OCI-LY1 (cell line): ENCODE data around the gene CCDC83.

Experiments
- H2AFZ ChIP-seq: fragments of 200-600 bp; sonication (generic), shearing (Covaris generic); 2 replicates; pipeline ENCODE4 v1.6.0; 2014; ENCODE audit warnings: antibody characterized with exemption, mild to moderate bottlenecking, low read length
- H3F3A ChIP-seq: fragments of 200-600 bp; sonication (generic), shearing (Covaris generic); 2 replicates; pipeline ENCODE4 v1.6.0; 2014; ENCODE audit warnings: mild to moderate bottlenecking, antibody characterized with exemption, low read length, moderate library complexity; ENCODE audit not compliant: insufficient read depth
- H3K27ac ChIP-seq: fragments of 200-600 bp; sonication (generic); 2 replicates; pipeline ENCODE4 v1.5.1; 2014; ENCODE audit warnings: low read length, mixed run types, mild to moderate bottlenecking, low read depth; ENCODE audit not compliant: poor library complexity, severe bottlenecking
- H3K27me3 ChIP-seq: fragments of 200-600 bp; sonication (generic); 2 replicates; pipeline ENCODE4 v1.6.0; 2014; ENCODE audit warnings: antibody characterized with exemption, mild to moderate bottlenecking, low read length, moderate library complexity; ENCODE audit not compliant: insufficient read depth
- H3K36me3 ChIP-seq: fragments of 200-600 bp; sonication (generic); 2 replicates; pipeline ENCODE4 v1.6.1; 2014; ENCODE audit warnings: mild to moderate bottlenecking, antibody characterized with exemption, low read length, moderate library complexity, mixed read lengths; ENCODE audit not compliant: insufficient read depth
- H3K4me1 ChIP-seq: fragments of 200-600 bp; sonication (generic); 2 replicates; pipeline ENCODE4 v1.5.1; 2014; ENCODE audit warnings: mild to moderate bottlenecking, low read length, moderate library complexity; ENCODE audit not compliant: insufficient read depth, severe bottlenecking
- H3K4me2 ChIP-seq: fragments of 200-600 bp; sonication (generic), shearing (Covaris generic); 2 replicates; pipeline ENCODE4 v1.6.1; 2014; ENCODE audit warnings: low read length
- H3K4me3 ChIP-seq: fragments of 200-600 bp; sonication (generic); 2 replicates; pipeline ENCODE4 v1.5.1; 2014; ENCODE audit warnings: low read length, low read depth, mild to moderate bottlenecking, mixed read lengths; ENCODE audit not compliant: poor library complexity, severe bottlenecking
- H3K79me2 ChIP-seq: fragments of 200-600 bp; shearing (Covaris generic); 2 replicates; pipeline ENCODE4 v1.6.1; 2016; ENCODE audit warnings: mixed run types, low read length, mixed read lengths; ENCODE audit not compliant: insufficient read depth
- H3K9ac ChIP-seq: fragments of 200-600 bp; sonication (generic), shearing (Covaris generic); 2 replicates; pipeline ENCODE4 v1.6.1; 2014; ENCODE audit warnings: mild to moderate bottlenecking, low read length, mixed read lengths
- H3K9me2 ChIP-seq: fragments of 200-600 bp; sonication (generic), shearing (Covaris generic); 2 replicates; pipeline ENCODE4 v1.6.1; 2014; ENCODE audit warnings: low read depth, mild to moderate bottlenecking, low read length, mixed read lengths
- H3K9me3 ChIP-seq: fragments of 200-600 bp; shearing (Covaris generic); 2 replicates; pipeline ENCODE4 v1.6.1; 2014; ENCODE audit warnings: low read length, mixed read lengths
- H4K20me1 ChIP-seq: fragments of 200-600 bp; sonication (generic), shearing (Covaris generic); 2 replicates; pipeline ENCODE4 v1.6.0; 2016; ENCODE audit warnings: mild to moderate bottlenecking, low read length; ENCODE audit not compliant: insufficient read depth
- EZH2 ChIP-seq: fragments of 200-600 bp; sonication (generic), shearing (Covaris generic); IDR thresholded peaks from 2 replicates; pipeline ENCODE4 v1.8.0; 2017; ENCODE audit warnings: borderline replicate concordance, mixed run types, mild to moderate bottlenecking, antibody characterized with exemption, low read length, moderate library complexity, mixed read lengths
- TF ChIP-seq, protein P1 (sequence below): fragments of 200-600 bp; sonication (generic), shearing (Covaris generic); IDR thresholded peaks from 2 replicates; pipeline ENCODE4 v1.5.1; 2017; ENCODE audit warnings: mild to moderate bottlenecking, antibody characterized with exemption, low read length, moderate library complexity, mixed read lengths

Gene CCDC83

DNA sequence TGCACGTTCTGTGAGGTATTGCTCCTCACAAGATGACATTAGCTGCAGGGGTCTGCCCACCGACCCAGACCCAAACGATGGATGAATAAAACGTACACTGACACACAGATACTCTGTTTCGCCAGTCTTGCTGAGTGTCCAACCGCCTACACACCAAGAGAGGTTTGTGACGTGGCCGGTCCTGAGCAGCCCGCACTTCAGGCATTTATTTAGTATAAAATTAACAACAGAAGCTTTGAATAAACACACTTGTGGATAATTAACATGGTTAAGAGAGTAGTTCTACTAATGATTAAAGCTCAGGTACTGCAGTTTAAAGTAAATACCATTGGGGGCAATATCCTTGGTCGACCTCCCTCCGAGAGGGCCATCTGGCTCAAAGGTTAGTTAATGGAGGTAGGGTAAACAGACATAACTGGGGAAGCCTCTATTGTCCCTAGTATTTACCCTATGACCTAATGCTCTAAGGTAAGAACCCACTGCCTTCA is 75.7 kb downstream of the CCDC83 start:
- Histone ChIP-seq H3K79me2 (no peaks in the 10 kb centered on the region), H3K4me3 (no peak overlapping the region), H3K9me2 (no peaks in the 10 kb centered on the region), H3K4me2 (no peak overlapping the region), H3K27ac (no peak overlapping the region), H4K20me1 (no peaks in the 10 kb centered on the region), H3K27me3 (no peaks in the 10 kb centered on the region), H3K36me3 (no peaks in the 10 kb centered on the region), H3F3A (no peaks in the 10 kb centered on the region), H3K4me1 (no peaks in the 10 kb centered on the region), H3K9me3 (no peaks in the 10 kb centered on the region), H3K9ac (no peak overlapping the region), H2AFZ (no peak overlapping the region)
- TF ChIP-seq, protein P1, sequence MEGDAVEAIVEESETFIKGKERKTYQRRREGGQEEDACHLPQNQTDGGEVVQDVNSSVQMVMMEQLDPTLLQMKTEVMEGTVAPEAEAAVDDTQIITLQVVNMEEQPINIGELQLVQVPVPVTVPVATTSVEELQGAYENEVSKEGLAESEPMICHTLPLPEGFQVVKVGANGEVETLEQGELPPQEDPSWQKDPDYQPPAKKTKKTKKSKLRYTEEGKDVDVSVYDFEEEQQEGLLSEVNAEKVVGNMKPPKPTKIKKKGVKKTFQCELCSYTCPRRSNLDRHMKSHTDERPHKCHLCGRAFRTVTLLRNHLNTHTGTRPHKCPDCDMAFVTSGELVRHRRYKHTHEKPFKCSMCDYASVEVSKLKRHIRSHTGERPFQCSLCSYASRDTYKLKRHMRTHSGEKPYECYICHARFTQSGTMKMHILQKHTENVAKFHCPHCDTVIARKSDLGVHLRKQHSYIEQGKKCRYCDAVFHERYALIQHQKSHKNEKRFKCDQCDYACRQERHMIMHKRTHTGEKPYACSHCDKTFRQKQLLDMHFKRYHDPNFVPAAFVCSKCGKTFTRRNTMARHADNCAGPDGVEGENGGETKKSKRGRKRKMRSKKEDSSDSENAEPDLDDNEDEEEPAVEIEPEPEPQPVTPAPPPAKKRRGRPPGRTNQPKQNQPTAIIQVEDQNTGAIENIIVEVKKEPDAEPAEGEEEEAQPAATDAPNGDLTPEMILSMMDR: no peak
- TF ChIP-seq EZH2: no peak

DNA sequence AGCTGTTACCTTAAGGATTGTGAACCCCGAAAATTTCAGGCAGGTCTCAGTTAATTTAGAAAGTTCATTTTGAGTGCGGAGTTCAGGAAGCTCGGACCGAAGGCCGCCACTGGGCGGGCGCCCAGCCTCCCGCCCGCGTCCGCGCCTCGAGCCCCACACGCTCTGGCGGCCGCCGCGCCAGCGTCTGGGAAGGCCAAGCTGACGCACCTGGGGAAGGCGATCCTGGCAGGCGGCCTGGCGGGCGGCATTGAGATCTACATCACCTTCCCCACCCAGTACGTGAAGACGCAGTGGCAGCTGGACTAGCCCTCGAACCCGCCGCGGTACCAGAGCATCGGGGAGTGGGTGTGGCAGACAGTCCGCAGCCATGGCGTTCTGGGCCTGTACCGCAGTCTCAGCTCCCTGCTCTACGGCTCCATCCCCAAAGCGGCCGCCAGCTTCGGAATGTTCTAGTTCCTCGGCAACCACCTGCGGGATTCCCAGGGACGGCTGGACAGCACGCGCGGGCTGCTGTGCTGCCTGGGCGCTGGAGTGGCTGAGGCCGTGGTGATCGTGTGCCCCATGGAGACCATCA is 79.5 kb downstream of the CCDC83 start:
- H3K9me3 ChIP-seq: no peaks in the 10 kb centered on the region
- no peak overlapping the region for H3K9ac ChIP-seq
- no peak overlapping the region for H3K4me2 ChIP-seq
- H2AFZ ChIP-seq: no peak overlapping the region
- H3K36me3 ChIP-seq: no peaks in the 10 kb centered on the region
- TF ChIP-seq EZH2: no peak
- TF ChIP-seq, protein P1: no peak
- no peaks in the 10 kb centered on the region for H3F3A ChIP-seq
- H3K79me2 ChIP-seq: no peaks in the 10 kb centered on the region
- H3K4me1 ChIP-seq: no peaks in the 10 kb centered on the region
- no peaks in the 10 kb centered on the region for H3K9me2 ChIP-seq
- no peak overlapping the region for H3K27ac ChIP-seq
- H3K4me3 ChIP-seq: no peak overlapping the region
- no peaks in the 10 kb centered on the region for H3K27me3 ChIP-seq
- H4K20me1 ChIP-seq: no peaks in the 10 kb centered on the region

DNA sequence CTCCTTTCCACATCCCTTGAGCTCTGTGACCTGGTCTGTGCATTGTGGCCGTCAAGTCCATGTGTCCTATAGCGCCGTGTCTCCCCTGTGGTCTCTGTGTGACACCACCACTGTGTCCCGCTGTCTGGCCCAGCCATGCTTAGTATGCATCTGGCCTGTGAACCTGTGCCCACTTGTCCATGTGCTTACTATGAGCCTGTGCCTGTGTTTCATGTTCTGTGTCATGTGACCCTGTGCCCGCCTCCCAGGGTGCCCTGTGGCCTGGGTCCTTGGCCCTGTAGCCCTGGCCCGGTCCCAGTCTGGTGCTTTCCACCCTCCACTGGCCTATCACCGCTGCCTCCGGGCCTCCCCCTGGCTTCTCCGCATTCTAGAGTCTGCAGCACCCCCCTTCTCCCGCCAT is 80.6 kb downstream of the CCDC83 start:
- H3K9ac ChIP-seq: no peak overlapping the region
- no peaks in the 10 kb centered on the region for H3K9me2 ChIP-seq
- H3K4me1 ChIP-seq: no peaks in the 10 kb centered on the region
- H3F3A ChIP-seq: no peaks in the 10 kb centered on the region
- no peak overlapping the region for H3K4me2 ChIP-seq
- no peak overlapping the region for H3K27ac ChIP-seq
- H3K27me3 ChIP-seq: no peaks in the 10 kb centered on the region
- no peak for TF ChIP-seq EZH2
- TF ChIP-seq, protein P1: no peak
- H3K4me3 ChIP-seq: no peak overlapping the region
- no peaks in the 10 kb centered on the region for H3K36me3 ChIP-seq
- no peak overlapping the region for H2AFZ ChIP-seq
- no peaks in the 10 kb centered on the region for H3K79me2 ChIP-seq
- no peaks in the 10 kb centered on the region for H4K20me1 ChIP-seq
- H3K9me3 ChIP-seq: no peaks in the 10 kb centered on the region
